A549 (cell line): ENCODE results near the gene BID. TPM values are rescaled to one million over a fixed set of nuclear protein-coding genes. Genes with fewer than 3 reads are reported as not detected.
A peak's percentile ranks its signal among the peaks of the same experiment; 100 is the strongest.

Source experiments
- ATAC-seq, 2 experiments: fragments of 200-7000 bp in 1 of 2; fragments of >200 bp in 1 of 2; cut with Nextera tagmentation in 1 of 2; cut with Tn5 transposase in 1 of 2; 3 replicates each; pipeline versions ENCODE4 v1.8.0 to v1.9.1; 2018 to 2020; ENCODE audit warnings: mild to moderate bottlenecking in 1 of 2, moderate library complexity in 1 of 2
- CTCF ChIA-PET: fragments of 300-600 bp; sonication (Branson Sonifier 250); formaldehyde crosslinking; extraction: SDS; loops from one replicate; lab custom pipeline; 2021; ENCODE audit warnings: antibody characterized with exemption, inconsistent platforms; lab: Yijun Ruan, JAX
- POLR2A ChIA-PET: fragments of 350-600 bp; formaldehyde crosslinking; extraction: SDS; loops from one replicate; lab custom pipeline; 2021; ENCODE audit warnings: antibody characterized with exemption, inconsistent platforms; lab: Yijun Ruan, JAX
- DNase-seq, 2 experiments: peaks; one replicate each; pipeline versions ENCODE4 v3.0.0 to v3.0.0-alpha.2; 2011 to 2016; ENCODE audit warnings: low read depth in 1 of 2, low spot score in 1 of 2
- FAIRE-seq: peaks from 2 replicates; lab custom pipeline; 2011; peaks lifted over from hg19 to GRCh38; lab: Jason Lieb, UNC
- H3K27ac ChIP-seq, 2 experiments: fragments of >200 bp; sonication (Bioruptor Twin); formaldehyde crosslinking; 3 replicates each; pipeline ENCODE4 v1.5.1; 2016 to 2017
- H3K4me1 ChIP-seq: fragments of >200 bp; sonication (Bioruptor Twin); formaldehyde crosslinking; 3 replicates; pipeline ENCODE4 v1.6.1; 2016
- H3K4me2 ChIP-seq: fragments of >200 bp; sonication (Bioruptor Twin); formaldehyde crosslinking; 3 replicates; pipeline ENCODE4 v1.6.1; 2016
- H3K4me3 ChIP-seq: fragments of >200 bp; sonication (Bioruptor Twin); formaldehyde crosslinking; 3 replicates; pipeline ENCODE4 v1.5.1; 2016
- H3K9me3 ChIP-seq: fragments of >200 bp; sonication (Bioruptor Twin); formaldehyde crosslinking; 3 replicates; pipeline ENCODE4 v1.6.1; 2016
- BHLHE40 ChIP-seq: IDR thresholded peaks from 2 replicates; pipeline ENCODE4 v1.6.1; 2012; ENCODE audit warnings: low read depth, low read length, inconsistent platforms
- CBX8 ChIP-seq: fragments of 200-600 bp; sonication (generic); IDR thresholded peaks from 2 replicates; pipeline ENCODE4 v1.6.1; 2016
- CHD2 ChIP-seq: fragments of 150-350 bp; IDR thresholded peaks from 2 replicates; pipeline ENCODE4 v1.6.1; 2014; ENCODE audit warnings: low read length; ENCODE audit not compliant: partially characterized antibody
- EHF ChIP-seq: fragments of 250-450 bp; sonication (Bioruptor Pico); IDR thresholded peaks from 2 replicates; pipeline ENCODE4 v1.5.0; 2020; ENCODE audit warnings: mild to moderate bottlenecking
- FOSL2 ChIP-seq, 2 experiments: fragments of 450-650 bp in 1 of 2; fragments of >200 bp in 1 of 2; sonication (Bioruptor Twin) in 1 of 2; formaldehyde crosslinking; IDR thresholded peaks; 2 replicates each; pipeline versions ENCODE4 v1.5.0 to v1.6.1; 2016 to 2020; ENCODE audit warnings: mild to moderate bottlenecking in 1 of 2, moderate library complexity in 1 of 2
- GATA3 ChIP-seq: IDR thresholded peaks from 2 replicates; pipeline ENCODE4 v1.6.1; 2012; ENCODE audit warnings: borderline replicate concordance
- HDAC2 ChIP-seq: fragments of 200-600 bp; sonication (generic); IDR thresholded peaks from 2 replicates; pipeline ENCODE4 v1.6.1; 2016
- HEYL ChIP-seq: fragments of 250-450 bp; sonication (Bioruptor Pico); IDR thresholded peaks from 2 replicates; pipeline ENCODE4 v1.8.0; 2021; ENCODE audit warnings: mild to moderate bottlenecking, moderate library complexity
- HOXB13 ChIP-seq: fragments of 250-450 bp; sonication (Bioruptor Pico); IDR thresholded peaks from 2 replicates; pipeline ENCODE4 v1.5.0; 2020; ENCODE audit warnings: low read depth, mild to moderate bottlenecking, moderate library complexity
- KDM1A ChIP-seq: fragments of 200-600 bp; sonication (generic); IDR thresholded peaks from 2 replicates; pipeline ENCODE4 v1.6.1; 2016; ENCODE audit warnings: low read depth, mild to moderate bottlenecking
- MAFK ChIP-seq: fragments of 450-650 bp; IDR thresholded peaks from 2 replicates; pipeline ENCODE4 v1.6.1; 2014; ENCODE audit not compliant: partially characterized antibody
- NPAS2 ChIP-seq: fragments of 250-450 bp; sonication (Bioruptor Pico); IDR thresholded peaks from 2 replicates; pipeline ENCODE4 v1.8.0; 2022; ENCODE audit warnings: mild to moderate bottlenecking, moderate library complexity, borderline replicate concordance
- NR3C1 ChIP-seq: fragments of >200 bp; sonication (Bioruptor Twin); formaldehyde crosslinking; IDR thresholded peaks from 3 replicates; pipeline ENCODE4 v1.6.1; 2017
- REST ChIP-seq: fragments of 200-600 bp; sonication (generic); IDR thresholded peaks from 2 replicates; pipeline ENCODE4 v1.6.1; 2016; ENCODE audit warnings: antibody characterized with exemption, mild to moderate bottlenecking, moderate library complexity
- ZFP36 ChIP-seq: fragments of 450-650 bp; IDR thresholded peaks from 2 replicates; pipeline ENCODE4 v1.6.1; 2014; ENCODE audit warnings: borderline replicate concordance; ENCODE audit not compliant: partially characterized antibody
- ZNF302 ChIP-seq: fragments of 250-450 bp; sonication (Bioruptor Pico); IDR thresholded peaks from 2 replicates; pipeline ENCODE4 v1.9.0; 2021; ENCODE audit warnings: inconsistent platforms, mild to moderate bottlenecking, moderate library complexity
- ZSCAN20 ChIP-seq: fragments of 250-450 bp; sonication (Bioruptor Pico); IDR thresholded peaks from 2 replicates; pipeline ENCODE4 v1.8.0; 2022; ENCODE audit warnings: mild to moderate bottlenecking, moderate library complexity
- WGBS: methylation state at CpG from one replicate; pipeline ENCODE4 v1.1.6; 2017; ENCODE audit errors: missing lambda C conversion rate; 5-methylcytosine and 5-hydroxymethylcytosine counted together
- polyA plus RNA-seq, 4 experiments: library from polyadenylated mRNA; depleted of rRNA in 3 of 4; stranded (reverse); fragments of >200 nt; fragmentation: RNase III in 1 of 4; extraction: RNeasy Plus Mini Kit Qiagen cat#74134 plus additional on column Dnase treatment in 1 of 4; gene quantifications; 2 replicates in 3 of 4; 3 replicates in 1 of 4; pipeline ENCODE4 v1.2.3, GENCODE V29; 2011 to 2017
- TF ChIP-seq, protein P1 (sequence below): fragments of >200 bp; sonication (Bioruptor Twin); formaldehyde crosslinking; IDR thresholded peaks from 3 replicates; pipeline ENCODE4 v1.5.1; 2016
- TF ChIP-seq, protein P2 (sequence below): IDR thresholded peaks from 2 replicates; pipeline ENCODE4 v1.6.1; 2012; ENCODE audit warnings: low read depth, borderline replicate concordance

The BID gene
- polyA plus RNA-seq, 2 of the 4 experiments (the other 2 are of a cell fraction) = 50.8 to 56.6 TPM

DNA sequence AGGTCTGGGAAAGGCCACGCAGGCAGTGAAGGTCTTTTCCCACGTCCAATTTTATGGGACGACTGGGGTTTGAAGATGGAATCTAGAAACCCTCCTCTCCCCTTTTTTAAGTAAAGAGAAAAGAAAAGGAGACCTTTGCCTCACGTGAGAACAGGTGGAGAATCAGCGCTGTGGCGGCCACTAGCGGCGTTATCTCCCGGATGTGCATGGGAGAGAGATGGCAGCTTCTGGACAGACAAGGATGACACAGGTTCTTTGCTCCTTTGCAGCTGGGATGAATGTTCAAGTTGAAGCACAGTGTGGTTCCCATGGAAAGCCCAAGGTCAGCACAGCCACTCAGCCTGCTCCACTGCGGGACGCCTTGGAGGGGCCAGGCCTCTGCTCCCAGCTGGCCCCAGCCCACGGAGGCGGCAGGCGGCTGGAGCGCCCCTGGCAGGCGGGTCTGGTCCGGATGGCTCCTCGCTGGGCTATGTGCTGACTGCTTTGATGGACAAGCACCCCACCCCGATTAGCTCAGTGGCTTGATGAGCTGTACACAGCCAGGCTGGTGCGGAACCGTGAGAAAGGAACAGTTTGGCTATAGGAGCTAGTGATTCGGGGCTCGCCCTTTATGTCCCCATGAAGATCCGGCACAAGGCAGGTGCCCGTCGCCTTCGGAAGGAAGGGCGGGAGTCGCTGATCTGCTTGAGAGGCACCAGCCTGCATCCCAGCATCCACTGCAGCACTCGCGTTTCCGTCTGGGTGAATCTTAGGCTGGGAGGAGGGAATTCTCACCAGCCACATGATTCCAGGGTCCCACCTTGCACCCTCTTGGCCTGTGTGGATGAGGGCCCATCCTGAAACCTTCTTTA is 14.5 kb upstream of the BID start:
- Histone ChIP-seq H3K4me3 (no peak overlapping the region), H3K27ac (no peak overlapping the region), H3K9me3 (no peaks in the 10 kb centered on the region), H3K4me1 (peaks cover 3% of the 10 kb centered on the region; the same call in 1 of the 3 replicates), H3K4me2 (no peak overlapping the region)
- ATAC-seq (peak in 1 of 2 experiments; percentile 29; a peak in 3 of 6 replicates), FAIRE-seq (no peak), DNase-seq (no peak)
- CTCF ChIA-PET = interaction anchor here (1.2 to 6.7 kb wide), 7 partner anchors 9 to 230 kb away, joined by 3 to 80 read pairs (median 6); partner anchors contain the start of gene BID
- 80% methylated on average over 21 of the region's 32 CpGs for WGBS
- no peak for TF ChIP-seq CHD2
- TF ChIP-seq, protein P1, sequence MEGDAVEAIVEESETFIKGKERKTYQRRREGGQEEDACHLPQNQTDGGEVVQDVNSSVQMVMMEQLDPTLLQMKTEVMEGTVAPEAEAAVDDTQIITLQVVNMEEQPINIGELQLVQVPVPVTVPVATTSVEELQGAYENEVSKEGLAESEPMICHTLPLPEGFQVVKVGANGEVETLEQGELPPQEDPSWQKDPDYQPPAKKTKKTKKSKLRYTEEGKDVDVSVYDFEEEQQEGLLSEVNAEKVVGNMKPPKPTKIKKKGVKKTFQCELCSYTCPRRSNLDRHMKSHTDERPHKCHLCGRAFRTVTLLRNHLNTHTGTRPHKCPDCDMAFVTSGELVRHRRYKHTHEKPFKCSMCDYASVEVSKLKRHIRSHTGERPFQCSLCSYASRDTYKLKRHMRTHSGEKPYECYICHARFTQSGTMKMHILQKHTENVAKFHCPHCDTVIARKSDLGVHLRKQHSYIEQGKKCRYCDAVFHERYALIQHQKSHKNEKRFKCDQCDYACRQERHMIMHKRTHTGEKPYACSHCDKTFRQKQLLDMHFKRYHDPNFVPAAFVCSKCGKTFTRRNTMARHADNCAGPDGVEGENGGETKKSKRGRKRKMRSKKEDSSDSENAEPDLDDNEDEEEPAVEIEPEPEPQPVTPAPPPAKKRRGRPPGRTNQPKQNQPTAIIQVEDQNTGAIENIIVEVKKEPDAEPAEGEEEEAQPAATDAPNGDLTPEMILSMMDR = 0 out of 3 replicates have a peak, but pooled peaks have one; percentile 20
- POLR2A ChIA-PET = no interaction called here

DNA sequence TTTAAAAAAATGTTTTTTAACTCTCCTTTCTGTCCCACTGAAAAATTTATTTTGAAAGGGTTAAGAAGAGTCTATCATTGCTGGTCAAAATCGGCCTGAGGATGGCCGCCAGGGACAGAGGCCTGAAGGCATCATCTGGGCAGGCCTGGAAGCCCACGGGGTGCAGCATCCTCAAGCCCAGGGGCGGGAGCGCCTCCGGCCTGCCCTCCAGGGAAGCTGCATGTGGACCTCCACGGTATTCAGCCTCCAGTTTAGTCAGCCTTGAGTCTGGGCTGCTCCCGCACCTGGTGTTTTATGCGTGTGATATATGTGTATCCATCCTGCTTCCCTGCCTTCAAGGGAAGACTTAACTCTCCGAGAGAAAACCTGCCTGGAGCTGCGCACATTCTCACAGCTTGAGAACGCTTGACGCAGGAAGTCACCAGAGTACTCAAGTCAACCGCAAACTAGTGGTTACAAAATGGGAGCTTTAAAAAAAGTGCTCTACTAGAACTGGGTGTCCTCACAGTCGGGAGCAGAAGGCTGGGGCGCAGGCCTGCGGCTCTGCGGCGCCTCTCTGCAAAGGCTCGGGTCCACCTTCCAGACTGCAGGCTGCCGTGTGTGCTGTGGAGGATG is 13.6 kb upstream of the BID start:
- Histone ChIP-seq H3K9me3 (no peaks in the 10 kb centered on the region), H3K4me2 (no peak overlapping the region), H3K4me1 (peaks cover 3% of the 10 kb centered on the region; the same call in 1 of the 3 replicates), H3K4me3 (no peak overlapping the region), H3K27ac (no peak overlapping the region; a peak in 1 of 6 replicates)
- FAIRE-seq = no peak
- CTCF ChIA-PET = interaction anchor here (0.6 to 6.7 kb wide), 8 partner anchors 9 to 229 kb away, joined by 3 to 80 read pairs (median 5); partner anchors contain the start of gene BID
- no peak for ATAC-seq
- no peak for DNase-seq
- no peak for TF ChIP-seq ZFP36
- no peak for TF ChIP-seq ZSCAN20
- TF ChIP-seq CBX8 = no peak
- no peak for TF ChIP-seq KDM1A
- TF ChIP-seq MAFK = no peak
- TF ChIP-seq HDAC2 = no peak
- TF ChIP-seq EHF (CRISPR knock-in tag) = no peak
- TF ChIP-seq ZNF302 (CRISPR knock-in tag) = no peak
- no peak for TF ChIP-seq NR3C1
- TF ChIP-seq HOXB13 (CRISPR knock-in tag) = no peak
- TF ChIP-seq HEYL (CRISPR knock-in tag) = no peak
- no peak for TF ChIP-seq GATA3
- no peak for TF ChIP-seq FOSL2 (IDR thresholded peaks at IDR 0.05)
- TF ChIP-seq FOSL2 (CRISPR knock-in tag; IDR thresholded peaks at IDR 0.05) = no peak
- TF ChIP-seq, protein P2, sequence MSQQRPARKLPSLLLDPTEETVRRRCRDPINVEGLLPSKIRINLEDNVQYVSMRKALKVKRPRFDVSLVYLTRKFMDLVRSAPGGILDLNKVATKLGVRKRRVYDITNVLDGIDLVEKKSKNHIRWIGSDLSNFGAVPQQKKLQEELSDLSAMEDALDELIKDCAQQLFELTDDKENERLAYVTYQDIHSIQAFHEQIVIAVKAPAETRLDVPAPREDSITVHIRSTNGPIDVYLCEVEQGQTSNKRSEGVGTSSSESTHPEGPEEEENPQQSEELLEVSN = no peak
- TF ChIP-seq BHLHE40 = no peak
- no peak for TF ChIP-seq NPAS2
- no peak for TF ChIP-seq CHD2
- TF ChIP-seq REST = no peak
- TF ChIP-seq, all 56 proteins: peak for 0
- POLR2A ChIA-PET = no interaction called here
- 87% methylated on average over 17 of the region's 21 CpGs for WGBS
